Urinary bladder (tissue), 4 donors: ENCODE data around the gene SLC13A5. TPM values are rescaled to one million over a fixed set of nuclear protein-coding genes. Genes with fewer than 3 reads are reported as not detected.

ENCODE experiments used
- DNase-seq: peaks from one replicate; pipeline ENCODE4 v3.0.0-alpha.2; 2015; ENCODE audit errors: extremely low spot score
- H3K27ac ChIP-seq: one replicate; pipeline ENCODE4 v1.5.1; 2013; ENCODE audit warnings: low read depth, mild to moderate bottlenecking, moderate library complexity
- H3K36me3 ChIP-seq: one replicate; pipeline ENCODE4 v1.6.1; 2013; ENCODE audit warnings: mild to moderate bottlenecking, moderate library complexity; ENCODE audit not compliant: insufficient read depth
- H3K4me1 ChIP-seq: one replicate; pipeline ENCODE4 v1.6.1; 2013; ENCODE audit warnings: mild to moderate bottlenecking, moderate library complexity; ENCODE audit not compliant: insufficient read depth
- H3K4me3 ChIP-seq: one replicate; pipeline ENCODE4 v1.5.1; 2013; ENCODE audit warnings: low read depth, low read length
- WGBS: extraction: QIAGEN DNeasy Blood & Tissue Kit; methylation state at CpG from one replicate; pipeline ENCODE4 v1.1.7; 2013; 5-methylcytosine and 5-hydroxymethylcytosine counted together
- polyA plus RNA-seq: library from polyadenylated mRNA; stranded (reverse); fragments of 200-250 nt; gene quantifications from one replicate; pipeline ENCODE4 v1.2.3, GENCODE V29; 2013
- small RNA-seq: library from RNA; depleted of rRNA; stranded (forward); fragments of <200 nt; gene quantifications from one replicate; pipeline ENCODE3, GENCODE V24; 2014
- total RNA-seq: library from RNA; depleted of rRNA; stranded (reverse); fragments of >200 nt; gene quantifications from one replicate; pipeline ENCODE4 v1.2.3, GENCODE V29; 2014
- donor health status: healthy with polysubstance abuse.
- donor health status: healthy.

The SLC13A5 gene
- total and polyA plus RNA-seq, 2 donors, result 0.10 TPM; not detected in 1

GRCh38 chr17:6639586-6640535 is 73.3 kb downstream of the SLC13A5 start:
- Histone ChIP-seq H3K27ac (peak overlapping the region; percentile 69), H3K4me1 (no peaks in the 10 kb centered on the region), H3K4me3 (peak overlapping the region; percentile 93), H3K36me3 (no peaks in the 10 kb centered on the region)
- under 1% methylated on average over 67 of the region's 67 CpGs for WGBS
- no peak for DNase-seq

- H3K4me1 ChIP-seq, result no peaks in the 10 kb centered on the region
- H3K27ac ChIP-seq, result no peak overlapping the region
- no peak for DNase-seq
- no peaks in the 10 kb centered on the region for H3K36me3 ChIP-seq
- WGBS, result 48% methylated on average over 15 of the region's 15 CpGs
- peak overlapping the region; percentile 93 for H3K4me3 ChIP-seq
Measured at GRCh38 chr17:6639014-6639585, 74.1 kb downstream of the SLC13A5 start.

GRCh38 chr17:6638046-6638908 is 74.9 kb downstream of the SLC13A5 start:
- Histone ChIP-seq H3K36me3 (no peaks in the 10 kb centered on the region), H3K4me1 (no peaks in the 10 kb centered on the region), H3K4me3 (no peak overlapping the region), H3K27ac (no peak overlapping the region)
- 83% methylated on average over 24 of the region's 24 CpGs for WGBS
- DNase-seq, result no peak

- peaks cover 2% of the 10 kb centered on the region for H3K36me3 ChIP-seq
- DNase-seq, result no peak
- 93% methylated on average over 6 of the region's 6 CpGs for WGBS
- H3K27ac ChIP-seq, result no peak overlapping the region
- H3K4me1 ChIP-seq, result no peaks in the 10 kb centered on the region
- no peak overlapping the region for H3K4me3 ChIP-seq
Measured at GRCh38 chr17:6637458-6637840, 75.7 kb downstream of the SLC13A5 start.

GRCh38 chr17:6636616-6637457 is 76.3 kb downstream of the SLC13A5 start:
- no peak overlapping the region for H3K4me3 ChIP-seq
- 91% methylated on average over 17 of the region's 17 CpGs for WGBS
- DNase-seq, result no peak

GRCh38 chr17:6636105-6636504 is 77.1 kb downstream of the SLC13A5 start:
- H3K4me1 ChIP-seq, result no peaks in the 10 kb centered on the region
- no peak overlapping the region for H3K4me3 ChIP-seq
- 80% methylated on average over 2 of the region's 2 CpGs for WGBS
- H3K27ac ChIP-seq, result no peak overlapping the region
- H3K36me3 ChIP-seq, result peaks cover 2% of the 10 kb centered on the region
- DNase-seq, result no peak

More at GRCh38 chr17:6636616-6637457, 76.3 kb downstream of the SLC13A5 start:
- Histone ChIP-seq H3K4me1 (no peaks in the 10 kb centered on the region), H3K36me3 (peaks cover 2% of the 10 kb centered on the region), H3K27ac (no peak overlapping the region)

Small RNA genes lying within 50 kb of the gene (small RNA-seq; reads per million reads assigned to genes)
- gene AC004706.2, result not detected
- gene MIR4520-1, result not detected

Other genes starting within 250 kb of the SLC13A5 start
- 2.3 TPM for gene PITPNM3, start 156.8 kb downstream of the SLC13A5 start, total RNA-seq
- 10.1 TPM for gene PITPNM3, start 156.8 kb downstream of the SLC13A5 start, polyA plus RNA-seq
- 23.7 TPM for gene KIAA0753, start 72.7 kb downstream of the SLC13A5 start, total RNA-seq
- 8.5 TPM for gene KIAA0753, start 72.7 kb downstream of the SLC13A5 start, polyA plus RNA-seq
- gene TXNDC17, start 72.3 kb downstream of the SLC13A5 start, total RNA-seq, result 34.0 TPM
- gene TXNDC17, start 72.3 kb downstream of the SLC13A5 start, polyA plus RNA-seq, result 164 TPM
- gene MED31, start 61.8 kb downstream of the SLC13A5 start, total RNA-seq, result 16.9 TPM
- gene MED31, start 61.8 kb downstream of the SLC13A5 start, polyA plus RNA-seq, result 12.8 TPM
- gene C17orf100, start 61.6 kb downstream of the SLC13A5 start, total RNA-seq, result 1.2 TPM
- gene C17orf100, start 61.6 kb downstream of the SLC13A5 start, polyA plus RNA-seq, result 3.0 TPM
- 90.9 TPM for gene XAF1, start 42.7 kb upstream of the SLC13A5 start, total RNA-seq
- gene XAF1, start 42.7 kb upstream of the SLC13A5 start, polyA plus RNA-seq, result 30.2 TPM
- 0.90 TPM for gene FBXO39, start 62.8 kb upstream of the SLC13A5 start, total RNA-seq
- 0.56 TPM for gene FBXO39, start 62.8 kb upstream of the SLC13A5 start, polyA plus RNA-seq
- gene TEKT1, start 118.4 kb upstream of the SLC13A5 start, total RNA-seq, result not detected
- gene TEKT1, start 118.4 kb upstream of the SLC13A5 start, polyA plus RNA-seq, result not detected